Endothelial cell of umbilical vein (primary cell): Measurements from ENCODE around the gene KCNG2. TPM values are rescaled to one million over a fixed set of nuclear protein-coding genes. Genes with fewer than 3 reads are reported as not detected.

Source experiments
- BruUV-seq: library from RNA; stranded (reverse); fragments of 400-500 nt; replicated peaks from 2 replicates; lab custom pipeline; 2021; lab: Mats Ljungman, UMichigan
- CTCF ChIA-PET: fragments of 300-600, 350-600 bp; sonication (Branson Sonifier 250); formaldehyde crosslinking; loops from one replicate; lab custom pipeline; 2021; ENCODE audit warnings: antibody characterized with exemption, inconsistent platforms; lab: Charles Lee
- POLR2A ChIA-PET: fragments of 300-600, 350-600 bp; sonication (Branson Sonifier 250); formaldehyde crosslinking; loops from one replicate; lab custom pipeline; 2021; ENCODE audit warnings: antibody characterized with exemption, inconsistent platforms; lab: Charles Lee
- DNase-seq: peaks from one replicate; pipeline ENCODE4 v3.0.0-alpha.2; 2011; ENCODE audit warnings: low read depth, low spot score
- FAIRE-seq: peaks from 2 replicates; lab custom pipeline; 2011; peaks lifted over from hg19 to GRCh38; lab: Jason Lieb, UNC
- H2AFZ ChIP-seq: 2 replicates; pipeline ENCODE4 v1.6.0; 2012; ENCODE audit warnings: low read depth, low read length, control low read depth, inconsistent platforms
- H3K27ac ChIP-seq: 2 replicates; pipeline ENCODE4 v1.5.1; 2011; ENCODE audit warnings: low read depth, mild to moderate bottlenecking, control low read depth, low read length, moderate library complexity; ENCODE audit not compliant: insufficient read depth
- H3K27me3 ChIP-seq, 2 experiments: 2 replicates each; pipeline versions ENCODE4 v1.6.0 to v1.6.1; 2011; ENCODE audit warnings: low read length in 2 of 2, mixed read lengths in 1 of 2; ENCODE audit not compliant: control insufficient read depth in 2 of 2, insufficient read depth in 2 of 2
- H3K36me3 ChIP-seq, 2 experiments: 2 replicates in 1 of 2; 3 replicates in 1 of 2; pipeline ENCODE4 v1.5.1; 2011; ENCODE audit warnings: low read length in 2 of 2, mild to moderate bottlenecking in 1 of 2, moderate library complexity in 1 of 2; ENCODE audit not compliant: control insufficient read depth in 2 of 2, insufficient read depth in 2 of 2; ENCODE audit errors: extremely low read depth in 1 of 2
- H3K4me1 ChIP-seq: 3 replicates; pipeline ENCODE4 v1.5.1; 2011; ENCODE audit warnings: mild to moderate bottlenecking, low read length; ENCODE audit not compliant: control insufficient read depth, insufficient read depth; ENCODE audit errors: extremely low read depth
- H3K4me2 ChIP-seq: 2 replicates; pipeline ENCODE4 v1.6.1; 2011; ENCODE audit warnings: low read length, control low read depth, mixed read lengths; ENCODE audit not compliant: insufficient read depth
- H3K4me3 ChIP-seq, 3 experiments: fragments of 200-600 bp in 1 of 3; sonication (generic), shearing (Covaris generic) in 1 of 3; replicated peaks in 1 of 3; 2 replicates each; pipeline ENCODE4 v1.5.1; 2011 to 2016; ENCODE audit warnings: control low read depth in 3 of 3, low read length in 3 of 3, mild to moderate bottlenecking in 2 of 3, inconsistent platforms in 1 of 3, low read depth in 1 of 3, moderate library complexity in 1 of 3; ENCODE audit not compliant: insufficient read depth in 1 of 3
- H3K79me2 ChIP-seq: 2 replicates; pipeline ENCODE4 v1.6.0; 2012; ENCODE audit warnings: low read length, inconsistent platforms; ENCODE audit not compliant: control insufficient read depth, insufficient read depth
- H3K9ac ChIP-seq: replicated peaks from 2 replicates; pipeline ENCODE3; 2011; ENCODE audit warnings: low read length, control low read depth; ENCODE audit not compliant: insufficient read depth; ENCODE audit errors: extremely low read depth
- H3K9me1 ChIP-seq: replicated peaks from 3 replicates; pipeline ENCODE4 v1.6.0; 2011; ENCODE audit warnings: mild to moderate bottlenecking, low read length; ENCODE audit not compliant: control insufficient read depth, insufficient read depth; ENCODE audit errors: extremely low read depth
- H3K9me3 ChIP-seq: replicated peaks from 2 replicates; pipeline ENCODE4 v1.5.1; 2012; ENCODE audit warnings: low read length, inconsistent platforms; ENCODE audit not compliant: control insufficient read depth, insufficient read depth
- H4K20me1 ChIP-seq: replicated peaks from 2 replicates; pipeline ENCODE3; 2011; ENCODE audit warnings: mild to moderate bottlenecking, low read length; ENCODE audit not compliant: control insufficient read depth, insufficient read depth; ENCODE audit errors: extremely low read depth
- CTCF ChIP-seq, 2 donors: IDR thresholded peaks; 1 replicate in 1 of 2; 2 replicates in 1 of 2; pipeline ENCODE4 v1.5.1; 2011; ENCODE audit warnings: low read length in 2 of 2, mild to moderate bottlenecking in 2 of 2, moderate library complexity in 2 of 2, control low read depth in 1 of 2, inconsistent platforms in 1 of 2, low read depth in 1 of 2; ENCODE audit not compliant: insufficient read depth in 1 of 2; ENCODE audit errors: extremely low read depth in 1 of 2
- EZH2 ChIP-seq: IDR thresholded peaks from 2 replicates; pipeline ENCODE4 v1.6.1; 2012; ENCODE audit warnings: borderline replicate concordance, low read depth, mild to moderate bottlenecking, moderate library complexity, low read length, inconsistent platforms; ENCODE audit not compliant: severe bottlenecking
- FOS ChIP-seq: IDR thresholded peaks from 2 replicates; pipeline ENCODE4 v1.6.1; 2011; ENCODE audit warnings: mild to moderate bottlenecking, low read length, moderate library complexity, borderline replicate concordance; ENCODE audit not compliant: insufficient read depth
- GATA2 ChIP-seq: IDR thresholded peaks from 2 replicates; pipeline ENCODE4 v1.7.0; 2011; ENCODE audit warnings: low read depth, mild to moderate bottlenecking, moderate library complexity, mixed read lengths, low read length; ENCODE audit not compliant: insufficient read length, insufficient read depth
- JUN ChIP-seq: IDR thresholded peaks from 2 replicates; pipeline ENCODE4 v1.6.1; 2011; ENCODE audit warnings: borderline replicate concordance, low read depth; ENCODE audit not compliant: insufficient read length, insufficient read depth
- MAX ChIP-seq: IDR thresholded peaks from 2 replicates; pipeline ENCODE4 v1.6.1; 2011; ENCODE audit not compliant: insufficient read depth, insufficient read length
- MYC ChIP-seq: IDR thresholded peaks from one replicate; pipeline ENCODE4 v1.6.1; 2011; ENCODE audit warnings: mild to moderate bottlenecking, low read depth, low read length
- POLR2A ChIP-seq: IDR thresholded peaks from 2 replicates; pipeline ENCODE4 v1.6.1; 2012; ENCODE audit warnings: low read depth, mild to moderate bottlenecking, control low read depth, low read length
- POLR2AphosphoS5 ChIP-seq: IDR thresholded peaks from 2 replicates; pipeline ENCODE4 v1.6.1; 2012; ENCODE audit warnings: low read depth, mild to moderate bottlenecking, control low read depth, low read length, moderate library complexity; ENCODE audit not compliant: insufficient read depth
- dilution Hi-C: fragments of 300-500 bp; cut with MboI; formaldehyde crosslinking; loops from one replicate; pipeline ENCODE4 v1.15.0; 2019; ENCODE audit warnings: low sequenced_read_pairs; ENCODE audit not compliant: extremely low pct_ligation_motif_present
- intact Hi-C: fragments of 100-400 bp; cut with micrococcal nuclease; formaldehyde crosslinking; loops from one replicate; pipeline ENCODE4 v1.10.0; 2022
- polyA plus RNA-seq, 4 experiments: library from polyadenylated mRNA; depleted of rRNA in 3 of 4; stranded (reverse) in 3 of 4; unstranded in 1 of 4; fragments of >200 nt; gene quantifications; 2 replicates each; pipeline versions ENCODE4 v1.2.1 to v1.2.3, GENCODE V29; 2011 to 2012; ENCODE audit warnings: missing spikeins in 1 of 4
- total RNA-seq: library from RNA; stranded (reverse); gene quantifications from 2 replicates; pipeline ENCODE4 v1.2.3, GENCODE V29; 2021

The KCNG2 gene
- total and polyA plus RNA-seq, 2 donors (not counting 3 experiments of a cell fraction or from before 2014, with no cell fraction given) = not detected

- TF ChIP-seq GATA2 = no peak
- TF ChIP-seq POLR2A = no peak
- TF ChIP-seq EZH2 = no peak
- TF ChIP-seq MAX = no peak
- TF ChIP-seq FOS = no peak
- no peak for TF ChIP-seq JUN
- TF ChIP-seq POLR2AphosphoS5 = no peak
- TF ChIP-seq MYC = no peak
- TF ChIP-seq CTCF (IDR thresholded peaks at IDR 0.05; ENCODE audit: extremely low read depth in 1 of 2, insufficient read depth in 1 of 2, low read depth in 1 of 2, low read length in 2 of 2) = no peak
- H3K4me2 ChIP-seq = no peak overlapping the region
- FAIRE-seq (no peak), DNase-seq (no peak)
- no peaks in the 10 kb centered on the region for H3K9me3 ChIP-seq
- H3K27me3 ChIP-seq = no peaks in the 10 kb centered on the region
- H3K36me3 ChIP-seq = no peaks in the 10 kb centered on the region
- dilution Hi-C loops = no loop called here
- CTCF ChIA-PET = no interaction called here
- no peak overlapping the region for H3K9ac ChIP-seq
- no peaks in the 10 kb centered on the region for H3K4me1 ChIP-seq
- BruUV-seq = no TSS peak
- H3K79me2 ChIP-seq = no peaks in the 10 kb centered on the region
- no peak overlapping the region for H3K27ac ChIP-seq
- H3K4me3 ChIP-seq = no peak overlapping the region
- intact Hi-C loops = no loop called here
- POLR2A ChIA-PET = no interaction called here
- no peaks in the 10 kb centered on the region for H4K20me1 ChIP-seq
- H2AFZ ChIP-seq = no peak overlapping the region
- no peaks in the 10 kb centered on the region for H3K9me1 ChIP-seq
These were observed 34.3 kb upstream of the KCNG2 start for GRCh38 chr18:79763407-79763806.
